Stimulated activated CD8-positive, alpha-beta memory T cell treated with anti-CD3 and anti-CD28 coated beads, Interleukin-12 subunit alpha, Interleukin-12 subunit beta, amount 100 ng/mL, for 24 hours (primary cell): ENCODE data around the gene RELB.
"Not testable (repeated sequence)": the region's sequence is repeated elsewhere in the genome, so short reads cannot be mapped to it uniquely, and the experiment has no call there.

Experiments
- DNase-seq: peaks from one replicate; pipeline ENCODE4 v3.0.0-alpha.2; 2020; ENCODE audit errors: extremely low read depth

Gene RELB

DNA sequence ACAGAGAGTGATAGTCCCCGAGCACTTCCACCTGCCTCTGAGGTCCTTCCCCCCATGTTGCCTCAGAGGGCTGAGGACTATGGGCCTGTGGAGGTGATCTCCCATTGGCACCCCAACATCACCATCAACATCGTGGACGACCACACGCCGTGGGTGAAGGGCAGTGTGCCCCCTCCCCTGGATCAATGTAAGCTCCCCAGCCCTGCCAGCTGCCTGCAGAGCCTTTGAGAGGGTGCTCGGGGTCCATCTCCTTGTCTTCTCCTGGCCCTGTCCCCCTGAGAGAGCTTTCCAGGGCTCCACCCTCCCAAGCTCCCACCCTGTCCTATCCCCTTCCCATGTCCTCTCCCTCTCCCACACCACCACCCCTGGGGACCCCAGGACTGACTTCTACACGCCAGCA is 14.9 kb upstream of the RELB start:
- no peak for DNase-seq

DNA sequence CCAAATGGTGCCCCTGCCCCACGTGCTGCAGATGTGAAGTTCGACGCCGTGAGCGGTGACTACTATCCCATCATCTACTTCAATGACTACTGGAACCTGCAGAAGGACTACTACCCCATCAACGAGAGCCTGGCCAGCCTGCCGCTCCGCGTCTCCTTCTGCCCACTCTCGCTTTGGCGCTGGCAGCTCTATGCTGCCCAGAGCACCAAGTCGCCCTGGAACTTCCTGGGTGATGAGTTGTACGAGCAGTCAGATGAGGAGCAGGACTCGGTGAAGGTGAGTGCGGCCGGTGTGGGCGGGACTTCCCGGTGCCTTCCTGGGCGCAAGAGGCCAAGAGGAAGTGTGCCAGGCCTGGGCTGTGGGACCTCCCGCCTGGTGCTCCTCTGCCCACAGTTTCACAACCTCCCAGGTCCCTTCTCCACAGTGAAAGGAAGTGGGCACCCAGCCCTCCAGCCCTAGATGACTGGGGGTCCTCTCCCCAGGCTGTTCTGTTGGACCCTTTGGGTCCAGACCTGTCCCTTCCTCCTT is 14.1 kb upstream of the RELB start:
- DNase-seq: no peak

DNA sequence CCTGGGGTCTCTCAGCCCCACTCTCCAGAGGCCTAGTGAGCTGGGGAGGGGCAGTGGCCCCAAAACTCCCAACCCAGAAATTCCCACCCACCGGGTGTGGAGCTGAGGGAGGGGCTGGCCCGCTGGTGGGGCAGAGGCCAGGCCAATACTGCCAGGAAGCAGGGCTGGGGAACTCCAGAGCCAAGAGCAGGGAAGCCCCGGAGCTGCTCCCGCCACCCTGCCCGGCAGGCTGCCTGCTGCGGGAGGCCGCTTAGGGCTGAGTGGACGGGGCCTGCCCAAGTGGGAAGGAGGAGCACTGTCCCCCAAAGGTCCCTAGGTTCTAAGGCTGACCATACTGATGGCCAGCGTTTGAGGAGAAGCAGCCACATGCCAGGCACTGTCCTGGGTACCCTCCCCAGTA is 13.0 kb upstream of the RELB start:
- no peak for DNase-seq

DNA sequence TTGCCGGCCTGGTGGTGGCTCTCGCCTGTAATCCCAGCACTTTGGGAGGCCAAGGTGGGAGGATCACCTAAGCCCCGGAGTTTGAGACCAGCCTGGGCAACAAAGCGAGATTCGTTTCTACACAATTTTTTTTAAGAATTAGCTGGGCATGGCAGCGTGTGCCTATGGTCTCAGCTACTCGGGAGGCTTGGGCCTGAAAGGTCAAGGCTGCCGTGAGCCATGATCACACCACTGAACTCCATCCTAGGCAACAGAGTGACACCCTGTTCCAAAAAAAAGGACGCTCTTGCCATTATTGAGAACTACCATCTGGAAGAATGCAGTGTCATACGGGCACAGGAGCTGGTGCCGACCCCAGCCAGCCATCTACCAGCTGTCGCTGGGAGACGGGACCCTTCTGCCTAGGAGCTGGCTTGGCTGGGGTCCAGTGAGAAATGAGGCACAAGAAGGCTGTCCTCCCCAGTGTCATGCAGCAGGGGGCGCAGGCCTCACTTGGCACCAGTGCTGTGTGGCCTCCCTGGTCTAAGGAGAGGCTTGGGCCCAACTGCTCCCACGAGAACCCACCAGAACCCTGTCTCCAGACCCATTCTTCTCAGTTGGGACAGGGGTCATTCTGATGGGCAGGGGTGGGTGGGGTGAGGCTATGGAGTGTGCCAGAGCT is 12.2 kb upstream of the RELB start:
- peak; percentile 43 for DNase-seq

DNA sequence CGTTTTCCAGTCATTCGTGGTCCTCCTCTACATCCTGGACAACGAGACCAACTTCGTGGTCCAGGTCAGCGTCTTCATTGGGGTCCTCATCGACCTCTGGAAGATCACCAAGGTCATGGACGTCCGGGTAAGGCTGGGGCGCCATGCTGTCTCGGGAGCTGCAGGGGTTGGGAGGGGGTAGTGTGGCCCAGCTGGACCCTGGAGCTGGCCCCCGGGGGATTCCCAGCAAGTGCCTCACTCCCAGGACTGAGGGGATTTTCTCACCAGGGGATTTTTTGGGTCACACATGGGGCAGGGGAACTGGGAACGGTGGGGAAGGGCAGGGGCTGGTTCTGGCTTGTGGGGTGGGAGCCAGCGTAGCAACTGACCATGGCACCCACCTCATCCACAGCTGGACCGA is 10.8 kb upstream of the RELB start:
- no peak for DNase-seq

DNA sequence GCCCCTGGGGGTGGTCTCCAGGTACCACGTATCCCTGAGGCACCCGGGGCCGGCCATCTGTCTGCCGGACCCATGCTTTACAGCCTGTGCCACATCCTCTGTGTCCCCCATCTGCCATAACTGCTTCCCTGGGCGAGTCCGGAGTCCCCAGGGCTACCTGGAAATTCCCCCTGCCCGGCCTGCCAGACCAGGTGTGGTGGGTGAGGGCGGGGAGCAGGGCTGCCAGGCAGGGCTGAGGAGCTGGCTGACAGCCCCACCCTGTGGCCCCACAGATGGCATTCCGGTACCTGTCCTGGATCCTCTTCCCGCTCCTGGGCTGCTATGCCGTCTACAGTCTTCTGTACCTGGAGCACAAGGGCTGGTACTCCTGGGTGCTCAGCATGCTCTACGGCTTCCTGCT is 10.3 kb upstream of the RELB start:
- DNase-seq: no peak

DNA sequence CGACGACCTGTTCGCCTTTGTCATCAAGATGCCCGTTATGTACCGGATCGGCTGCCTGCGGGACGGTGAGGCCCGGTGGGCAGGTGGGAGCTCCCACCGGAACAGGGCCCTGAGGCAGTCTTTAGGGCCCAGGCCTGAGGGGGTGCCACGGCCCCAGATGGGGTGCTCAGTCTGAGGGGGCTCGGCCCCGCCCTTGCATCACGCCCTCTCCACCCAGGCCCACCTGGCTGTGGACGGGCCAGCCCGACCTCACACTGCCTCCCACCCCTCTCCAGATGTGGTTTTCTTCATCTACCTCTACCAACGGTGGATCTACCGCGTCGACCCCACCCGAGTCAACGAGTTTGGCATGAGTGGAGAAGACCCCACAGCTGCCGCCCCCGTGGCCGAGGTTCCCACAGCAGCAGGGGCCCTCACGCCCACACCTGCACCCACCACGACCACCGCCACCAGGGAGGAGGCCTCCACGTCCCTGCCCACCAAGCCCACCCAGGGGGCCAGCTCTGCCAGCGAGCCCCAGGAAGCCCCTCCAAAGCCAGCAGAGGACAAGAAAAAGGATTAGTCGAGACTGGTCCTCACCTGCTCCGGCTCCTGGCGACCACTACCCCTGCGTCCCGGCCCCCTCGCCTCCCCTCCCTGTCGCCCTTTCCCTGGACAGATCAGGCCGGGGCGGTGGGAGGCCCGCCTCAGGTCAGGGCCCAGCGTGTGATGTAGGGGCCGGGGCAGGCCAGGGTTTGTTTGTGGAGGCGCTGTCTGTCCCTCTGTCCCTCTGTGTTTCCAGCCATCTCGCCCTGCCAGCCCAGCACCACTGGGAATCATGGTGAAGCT is 8.7 kb upstream of the RELB start:
- no peak for DNase-seq

DNA sequence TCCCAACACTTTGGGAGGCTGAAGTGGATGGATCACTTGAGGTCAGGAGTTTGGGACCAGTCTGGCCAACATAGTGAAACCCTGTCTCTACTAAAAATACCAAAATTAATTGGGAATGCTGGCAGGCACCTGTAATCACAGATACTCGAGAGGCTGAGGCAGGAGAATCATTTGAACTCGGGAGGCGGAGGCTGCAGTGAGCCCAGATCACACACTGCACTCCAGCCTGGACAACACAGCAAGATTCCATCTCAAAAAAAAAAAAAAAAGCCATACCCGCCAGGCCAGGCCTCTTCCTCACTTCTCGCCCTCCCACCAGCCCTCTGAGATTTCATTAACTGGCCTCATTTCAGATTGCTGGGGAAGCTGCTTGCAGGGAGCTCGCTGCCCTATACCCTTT is 7.7 kb upstream of the RELB start:
- DNase-seq: no peak

DNA sequence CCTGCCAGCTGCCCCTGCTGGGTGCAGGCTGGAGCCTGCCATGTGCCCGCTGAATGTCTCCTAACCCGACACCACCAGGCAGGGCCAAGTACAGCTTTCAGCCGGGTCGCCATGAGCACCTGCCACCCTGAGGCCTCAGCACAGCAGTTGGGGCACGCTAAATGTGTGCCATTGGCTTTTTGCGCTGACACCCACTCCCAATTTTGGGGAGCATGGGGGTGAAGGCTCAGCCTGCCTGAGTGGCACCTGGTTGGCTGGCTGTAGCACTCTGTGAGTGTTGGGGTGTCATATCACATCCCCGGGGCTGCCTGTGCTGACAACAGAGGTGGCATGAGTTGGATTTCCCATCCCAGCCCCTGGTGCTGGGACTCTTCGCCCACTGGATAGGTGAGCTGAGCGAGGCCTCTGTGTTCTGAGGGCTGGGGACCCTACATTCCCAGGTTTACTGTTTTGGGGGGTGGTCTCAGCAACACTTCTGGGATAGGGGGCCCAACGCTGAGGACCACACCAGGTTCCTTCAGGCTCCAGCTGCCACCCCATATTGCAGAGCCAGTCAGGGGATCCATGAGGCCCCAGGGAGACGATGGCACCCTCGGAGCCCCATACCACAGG is 7.2 kb upstream of the RELB start:
- no peak for DNase-seq

DNA sequence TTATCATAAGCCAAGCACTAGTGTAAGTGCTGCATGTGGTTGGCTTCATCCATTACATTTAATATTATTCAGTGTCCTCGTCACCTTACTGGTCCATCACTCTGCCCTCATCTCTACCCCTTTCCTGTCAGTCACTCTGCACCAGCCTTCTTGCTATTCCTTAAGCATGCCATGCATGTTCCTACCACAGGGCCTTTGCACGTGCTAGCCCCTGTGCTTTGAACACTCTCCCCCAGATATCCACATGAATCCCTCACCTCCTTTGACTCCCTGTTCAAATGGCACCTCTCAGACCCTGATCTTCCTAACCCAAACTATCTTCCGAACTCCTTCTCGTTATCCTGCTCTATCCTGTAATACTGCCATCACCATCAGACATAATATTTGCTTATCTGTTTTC is 3.2 kb upstream of the RELB start:
- no peak for DNase-seq

DNA sequence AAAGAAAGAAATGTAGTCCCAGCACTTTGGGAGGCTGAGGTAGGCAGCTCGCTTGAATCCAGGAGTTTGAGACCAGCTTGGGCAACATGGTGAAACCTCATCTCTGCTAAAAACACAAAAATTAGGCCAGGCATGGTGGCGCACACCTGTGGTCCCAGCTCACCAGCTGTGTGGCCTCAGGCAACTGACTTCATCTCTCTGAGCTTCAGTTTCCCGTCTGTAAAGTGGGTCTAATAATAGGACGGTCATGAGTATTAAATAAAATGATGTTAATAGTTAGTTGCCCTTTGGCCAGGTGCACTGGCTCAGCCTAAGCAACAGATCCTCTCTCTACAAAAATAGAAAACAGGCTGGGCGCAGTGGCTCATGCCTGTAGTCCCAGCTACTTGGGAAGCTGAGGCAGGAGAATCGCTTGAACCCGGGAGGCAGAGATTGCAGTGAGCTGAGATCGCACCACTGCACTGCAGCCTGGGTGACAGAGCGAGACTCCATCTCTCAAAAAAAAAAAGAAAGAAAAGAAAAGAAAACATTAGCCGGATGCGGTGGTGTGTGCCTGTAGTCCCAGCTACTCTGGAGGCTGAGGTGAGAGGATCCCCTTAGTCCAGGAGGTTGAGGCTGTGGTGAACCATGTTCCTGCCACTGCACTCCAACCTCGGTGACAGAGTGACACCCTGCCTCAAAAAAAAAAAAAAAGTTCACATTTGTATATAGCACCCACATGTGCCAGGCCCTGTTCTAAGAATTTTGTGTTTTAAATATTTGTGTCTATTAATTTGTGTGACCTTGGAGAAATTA is 1.9 kb upstream of the RELB start:
- DNase-seq: not testable (repeated sequence)

DNA sequence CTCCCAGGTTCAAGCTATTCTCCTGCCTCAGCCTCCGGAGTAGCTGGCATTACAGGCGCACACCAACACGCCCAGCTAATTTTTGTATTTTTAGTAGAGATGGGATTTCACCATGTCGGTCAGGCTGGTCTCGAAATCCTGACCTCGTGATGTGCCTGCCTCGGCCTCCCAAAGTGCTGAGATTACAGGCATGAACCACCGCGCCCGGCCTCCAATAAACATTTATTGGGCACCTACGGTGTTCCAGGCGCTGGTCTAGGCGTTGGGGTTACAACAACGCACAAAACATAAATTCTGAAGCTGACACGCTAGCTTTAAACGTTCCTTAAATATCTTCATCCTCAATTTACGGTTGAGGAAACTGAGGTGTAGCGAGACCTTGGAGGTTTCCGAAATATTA is 599 bp upstream of the RELB start:
- DNase-seq: not testable (repeated sequence)

DNA sequence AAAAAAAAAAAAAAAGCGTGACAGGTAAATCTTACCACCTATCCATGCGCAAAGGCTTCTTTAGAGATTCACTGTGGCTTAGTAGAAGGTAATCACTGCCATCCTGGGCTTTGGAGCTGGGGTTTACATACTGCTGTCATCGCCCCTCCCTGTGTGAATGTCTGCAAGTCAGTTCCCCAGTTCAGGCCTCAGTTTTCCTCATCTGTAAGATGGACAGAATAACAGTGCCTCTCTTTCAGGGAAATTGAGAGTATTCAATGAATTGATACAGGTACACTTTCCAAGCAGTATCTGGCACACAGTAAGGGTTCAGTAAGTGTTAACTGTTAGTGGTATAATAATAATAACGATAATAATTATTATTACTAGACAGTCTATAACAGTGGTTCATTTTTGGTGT is 2.2 kb downstream of the RELB start:
- DNase-seq: no peak

DNA sequence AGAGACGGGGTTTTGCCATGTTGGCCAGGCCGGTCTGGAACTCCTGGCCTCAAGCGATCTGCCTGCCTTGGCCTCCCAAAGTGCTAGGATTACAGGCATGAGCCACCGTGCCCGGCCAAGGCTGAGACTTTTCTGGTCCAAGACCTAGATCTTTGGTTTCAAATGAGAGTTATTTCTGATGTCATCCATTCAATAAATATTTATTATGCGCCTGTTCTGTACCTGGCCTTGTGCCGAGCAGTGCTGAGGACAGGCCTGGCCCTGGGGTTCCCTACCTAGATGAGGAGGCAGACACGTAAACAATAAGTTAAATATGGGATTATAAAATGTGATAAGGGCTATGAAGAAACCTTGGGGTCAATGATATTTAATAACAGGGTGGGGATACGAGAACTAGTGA is 4.5 kb downstream of the RELB start:
- DNase-seq: no peak

DNA sequence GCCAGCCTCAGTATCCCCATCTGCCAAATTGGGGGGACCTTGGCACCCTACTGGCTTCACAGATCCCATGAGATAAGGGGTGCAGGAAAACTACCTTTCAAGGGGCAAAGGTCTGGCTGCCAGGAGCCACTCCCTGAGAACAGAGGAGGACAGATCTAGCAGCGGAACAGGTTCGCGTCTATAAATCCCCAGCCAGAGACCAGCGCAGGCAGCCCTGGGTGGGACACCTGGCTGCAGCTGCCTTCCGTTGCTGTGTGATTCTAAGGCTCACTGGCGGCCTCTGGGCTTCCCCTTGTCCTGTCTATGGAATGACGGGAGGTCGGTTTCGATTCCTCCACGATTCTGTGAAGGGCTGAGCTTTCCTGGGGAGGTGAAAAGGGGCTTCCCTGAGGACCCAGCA is 7.3 kb downstream of the RELB start:
- no peak for DNase-seq

DNA sequence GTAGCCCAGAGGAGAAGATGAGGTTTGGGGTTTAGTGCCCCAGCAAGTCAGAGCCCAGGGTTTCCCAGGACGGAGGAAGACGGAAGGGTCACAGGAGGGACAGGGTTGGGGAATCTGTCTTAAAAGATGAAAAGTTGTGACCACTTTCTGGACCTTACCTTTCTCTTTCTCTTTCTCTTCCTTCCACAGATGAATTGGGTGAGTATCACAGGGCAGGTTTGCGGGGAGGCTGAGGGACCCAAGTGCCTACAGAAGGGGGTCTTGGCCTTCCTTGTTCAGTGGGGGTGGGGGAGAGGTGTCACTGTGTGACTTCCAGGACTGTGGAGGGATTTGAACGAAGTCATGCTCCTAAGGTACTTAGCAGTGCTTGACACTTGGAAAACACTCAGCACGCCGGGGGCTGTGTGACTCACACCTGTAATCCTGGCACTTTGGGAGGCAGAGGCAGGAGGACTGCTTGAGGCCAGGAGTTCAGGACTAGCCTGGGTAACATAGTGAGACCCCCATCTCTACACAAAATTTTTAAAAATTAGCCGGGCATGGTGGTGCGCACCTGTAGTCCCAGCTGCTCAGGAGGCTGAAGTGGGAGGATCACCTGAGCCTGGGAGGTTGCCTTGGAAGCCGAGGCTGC is 8.5 kb downstream of the RELB start:
- no peak for DNase-seq

DNA sequence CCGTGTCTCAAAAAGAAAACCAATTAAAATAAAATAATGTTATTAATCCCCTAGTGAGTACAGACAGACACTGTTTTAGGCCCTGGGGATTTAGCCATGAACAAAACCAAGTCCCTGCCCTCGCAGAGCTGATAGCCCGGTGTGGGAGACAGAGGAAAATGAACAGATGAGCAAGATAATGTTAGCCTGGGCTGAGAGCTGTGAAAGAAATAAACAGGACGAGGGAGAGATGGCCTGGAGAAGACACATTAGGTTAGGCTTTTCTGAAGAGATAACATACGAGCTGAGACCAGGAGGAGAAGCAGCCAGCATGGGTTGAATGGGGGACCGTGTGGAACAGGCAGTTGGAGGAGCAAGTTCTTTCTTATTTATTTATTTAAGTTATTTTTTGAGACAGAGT is 9.0 kb downstream of the RELB start:
- no peak for DNase-seq

DNA sequence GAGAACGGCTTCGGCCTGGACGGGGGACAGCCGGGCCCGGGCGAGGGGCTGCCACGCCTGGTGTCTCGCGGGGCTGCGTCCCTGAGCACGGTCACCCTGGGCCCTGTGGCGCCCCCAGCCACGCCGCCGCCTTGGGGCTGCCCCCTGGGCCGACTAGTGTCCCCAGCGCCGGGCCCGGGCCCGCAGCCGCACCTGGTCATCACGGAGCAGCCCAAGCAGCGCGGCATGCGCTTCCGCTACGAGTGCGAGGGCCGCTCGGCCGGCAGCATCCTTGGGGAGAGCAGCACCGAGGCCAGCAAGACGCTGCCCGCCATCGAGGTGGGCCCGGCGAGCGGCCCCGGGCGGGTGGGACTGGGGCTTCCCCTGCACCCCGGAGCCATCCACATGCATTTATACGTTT is 10.7 kb downstream of the RELB start:
- DNase-seq: no peak

DNA sequence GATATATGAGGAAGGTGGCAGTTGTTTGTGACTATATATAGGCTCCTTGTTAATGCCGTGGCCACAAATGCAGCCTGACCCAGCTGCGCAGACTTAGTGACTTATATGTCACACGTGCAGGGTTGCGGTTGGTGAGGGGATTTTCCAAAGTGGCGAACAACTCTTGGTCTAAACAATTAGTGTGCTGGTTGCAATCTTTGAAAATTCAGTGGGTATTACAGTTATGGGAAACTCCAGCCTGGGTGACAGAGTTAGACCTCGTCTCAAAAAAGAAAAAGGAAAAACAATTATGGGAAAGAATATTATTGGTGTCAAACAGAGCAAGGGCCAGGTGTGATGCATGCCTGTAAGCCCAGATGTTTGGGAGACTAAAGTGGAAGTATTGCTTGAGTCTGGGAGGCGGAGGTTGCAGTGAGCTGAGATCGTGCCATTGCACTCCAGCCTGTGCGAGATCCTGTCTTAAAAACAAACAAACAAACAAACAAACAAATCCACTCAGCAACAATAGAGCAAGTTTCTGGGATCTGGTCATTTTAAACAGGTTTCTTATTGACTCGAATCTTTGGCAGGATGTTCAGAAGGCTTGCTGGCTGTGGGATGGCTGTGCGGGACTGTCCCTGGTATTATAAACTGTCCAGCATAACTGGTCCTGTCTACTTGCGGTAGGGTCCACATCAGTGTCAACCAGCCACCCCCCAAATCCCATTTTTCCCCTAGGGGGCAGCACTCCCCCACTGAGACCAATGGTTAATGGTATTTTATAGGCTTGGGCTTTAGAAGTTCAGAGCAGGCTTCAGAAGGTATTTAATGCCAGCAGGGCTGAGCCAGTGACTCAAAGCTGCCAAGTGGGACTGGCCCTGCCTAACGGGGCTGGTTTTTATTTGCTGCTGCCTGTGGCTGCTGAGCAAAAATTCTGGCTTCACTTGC is 15.4 kb downstream of the RELB start:
- DNase-seq: peak; percentile 31

DNA sequence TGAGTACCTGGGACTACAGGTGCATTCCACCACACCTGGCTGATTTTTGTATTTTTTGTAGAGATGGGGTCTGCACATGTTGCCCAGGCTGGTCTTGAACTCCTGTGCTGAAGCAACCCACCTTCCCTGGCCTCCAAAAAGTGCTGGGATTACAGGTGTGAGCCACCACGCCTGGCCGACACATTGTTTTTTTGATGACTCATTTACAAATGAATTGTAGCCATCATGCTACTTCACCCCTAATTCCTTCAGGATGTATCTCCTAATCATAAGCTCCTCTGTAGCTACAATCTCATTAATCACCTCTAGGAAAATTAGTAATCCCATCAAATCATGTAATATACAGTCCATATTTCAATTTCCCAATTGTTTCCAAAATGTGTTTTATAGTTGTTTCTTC is 17.9 kb downstream of the RELB start:
- no peak for DNase-seq

DNA sequence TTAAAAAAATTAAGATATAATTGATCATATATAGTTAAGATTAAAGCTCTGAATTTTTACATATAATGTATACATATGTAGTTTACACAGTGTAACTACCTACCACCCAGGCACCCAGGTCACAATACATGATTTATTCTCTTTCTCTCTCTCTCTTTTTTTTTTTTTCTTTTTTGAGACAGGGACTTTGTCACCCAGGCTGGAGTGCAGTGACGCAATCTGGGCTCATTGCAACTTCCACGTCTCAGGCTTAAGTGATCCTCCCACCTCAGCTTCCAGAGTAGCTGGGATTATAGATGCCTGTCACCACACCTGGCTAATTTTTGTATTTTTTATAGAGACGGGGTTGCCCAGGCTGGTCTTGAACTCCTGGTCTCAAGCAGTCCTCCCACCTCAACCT is 18.8 kb downstream of the RELB start:
- no peak for DNase-seq
